GM23248 (cell line): ENCODE data around the gene MCM3.

ENCODE experiments used
- EZH2 ChIP-seq: fragments of 200-600 bp; sonication (generic); IDR thresholded peaks from 2 replicates; pipeline ENCODE4 v1.6.1; 2018; ENCODE audit warnings: antibody characterized with exemption, mild to moderate bottlenecking; ENCODE audit not compliant: insufficient read depth, poor library complexity, severe bottlenecking
- EZH2phosphoT487 ChIP-seq: fragments of 200-600 bp; sonication (generic); IDR thresholded peaks from 2 replicates; pipeline ENCODE4 v1.6.1; 2018; ENCODE audit warnings: antibody characterized with exemption, moderate library complexity, mild to moderate bottlenecking, low read depth; ENCODE audit not compliant: insufficient read depth

DNA sequence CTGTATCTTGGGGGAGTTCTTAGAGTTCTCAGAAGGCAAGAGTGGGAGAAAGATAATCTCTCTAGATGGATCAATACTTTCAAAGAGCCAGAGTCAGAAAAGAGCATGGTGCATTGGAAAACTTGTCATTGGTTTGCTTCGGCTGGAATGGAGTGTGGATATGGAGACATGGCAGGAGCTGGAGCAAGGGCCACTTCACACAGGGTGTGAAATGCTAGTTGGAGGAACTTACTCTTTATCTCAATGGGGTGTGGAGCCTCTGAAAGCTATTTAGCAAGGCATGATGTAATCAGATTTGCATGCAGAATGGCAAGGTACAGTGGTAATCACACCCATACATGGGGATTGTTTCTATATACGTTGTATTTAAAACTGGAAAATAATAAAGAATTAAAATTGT is 45.9 kb upstream of the MCM3 start:
- no peak for TF ChIP-seq EZH2
- no peak for TF ChIP-seq EZH2phosphoT487
